T-helper 22 cell (primary cell): ENCODE data around the gene CCDC40.

Experiments
- DNase-seq: peaks from one replicate; pipeline ENCODE4 v3.0.0-alpha.2; 2020; ENCODE audit warnings: low read depth

CCDC40 gene

GRCh38 chr17:80116276-80116920 lies 80.0 kb downstream of the CCDC40 start:
- no peak for DNase-seq

- no peak for DNase-seq
These were observed 80.5 kb downstream of the CCDC40 start for GRCh38 chr17:80116921-80117380.

- no peak for DNase-seq
These were observed 81.3 kb downstream of the CCDC40 start for GRCh38 chr17:80117491-80118401.

- no peak for DNase-seq
These were observed 82.3 kb downstream of the CCDC40 start for GRCh38 chr17:80118601-80119270.

- DNase-seq, result no peak
These were observed 82.9 kb downstream of the CCDC40 start for GRCh38 chr17:80119271-80119791.

- no peak for DNase-seq
These were observed 83.4 kb downstream of the CCDC40 start for GRCh38 chr17:80119839-80120238.

GRCh38 chr17:80122026-80122575 lies 85.7 kb downstream of the CCDC40 start:
- DNase-seq, result no peak

GRCh38 chr17:80122926-80123505 lies 86.6 kb downstream of the CCDC40 start:
- DNase-seq, result no peak

GRCh38 chr17:80123791-80124190 lies 87.3 kb downstream of the CCDC40 start:
- DNase-seq, result no peak

GRCh38 chr17:80124351-80124981 lies 88.0 kb downstream of the CCDC40 start:
- no peak for DNase-seq

GRCh38 chr17:80125656-80126448 lies 89.4 kb downstream of the CCDC40 start:
- DNase-seq, result no peak

GRCh38 chr17:80126449-80126715 lies 89.9 kb downstream of the CCDC40 start:
- no peak for DNase-seq

- no peak for DNase-seq
These were observed 92.6 kb downstream of the CCDC40 start for GRCh38 chr17:80129006-80129565.

GRCh38 chr17:80130992-80131391 lies 94.5 kb downstream of the CCDC40 start:
- no peak for DNase-seq

- DNase-seq, result no peak
These were observed 96.6 kb downstream of the CCDC40 start for GRCh38 chr17:80132906-80133625.

GRCh38 chr17:80133626-80133970 lies 97.2 kb downstream of the CCDC40 start:
- no peak for DNase-seq

GRCh38 chr17:80137131-80137530 lies 100.7 kb downstream of the CCDC40 start:
- DNase-seq, result no peak

GRCh38 chr17:80138856-80139426 lies 102.5 kb downstream of the CCDC40 start:
- DNase-seq, result no peak

- DNase-seq, result no peak
These were observed 105.2 kb downstream of the CCDC40 start for GRCh38 chr17:80141463-80142165.
